Lung (tissue), 12 donors: Measurements from ENCODE around the gene GPX5. TPM values are rescaled to one million over a fixed set of nuclear protein-coding genes. Genes with fewer than 3 reads are reported as not detected.
"Not testable (repeated sequence)": the region's sequence is repeated elsewhere in the genome, so short reads cannot be mapped to it uniquely, and the experiment has no call there.

Experiments used
- ATAC-seq: fragments of 200-7000 bp; cut with Tn5 transposase; one replicate; pipeline ENCODE4 v1.9.1; 2020; ENCODE audit warnings: moderate number of reproducible peaks; ENCODE audit not compliant: insufficient read depth, low FRiP score
- DNase-seq, 3 donors: peaks; one replicate each; pipeline ENCODE4 v3.0.0-alpha.2; 2013 to 2017
- H3K27ac ChIP-seq, 2 donors: one replicate each; pipeline ENCODE4 v1.5.1; 2013; ENCODE audit warnings: mild to moderate bottlenecking in 2 of 2, moderate library complexity in 2 of 2, control low read depth in 1 of 2, inconsistent platforms in 1 of 2, low read depth in 1 of 2, low read length in 1 of 2
- H3K27me3 ChIP-seq, 3 donors: one replicate each; pipeline ENCODE4 v1.5.1; 2013; ENCODE audit warnings: low read length in 2 of 3; ENCODE audit not compliant: control insufficient read depth in 3 of 3, insufficient read depth in 3 of 3
- H3K36me3 ChIP-seq, 4 donors: one replicate each; pipeline ENCODE4 v1.5.1; 2013; ENCODE audit warnings: low read length in 4 of 4, mild to moderate bottlenecking in 1 of 4, moderate library complexity in 1 of 4; ENCODE audit not compliant: control insufficient read depth in 4 of 4, insufficient read depth in 4 of 4
- H3K4me1 ChIP-seq, 5 donors: one replicate each; pipeline ENCODE4 v1.5.1; 2013; ENCODE audit warnings: low read length in 5 of 5, mild to moderate bottlenecking in 2 of 5, moderate library complexity in 1 of 5; ENCODE audit not compliant: control insufficient read depth in 5 of 5, insufficient read depth in 5 of 5
- H3K4me3 ChIP-seq: one replicate; pipeline ENCODE4 v1.5.1; 2013; ENCODE audit warnings: mild to moderate bottlenecking, control low read depth, moderate library complexity
- H3K9ac ChIP-seq, 2 donors: one replicate each; pipeline ENCODE4 v1.5.1; 2013; ENCODE audit warnings: low read length in 2 of 2, control low read depth in 1 of 2; ENCODE audit not compliant: insufficient read depth in 1 of 2
- H3K9me3 ChIP-seq, 4 donors: one replicate each; pipeline ENCODE4 v1.5.1; 2013; ENCODE audit warnings: low read length in 3 of 4, mild to moderate bottlenecking in 1 of 4, moderate library complexity in 1 of 4; ENCODE audit not compliant: control insufficient read depth in 4 of 4, insufficient read depth in 3 of 4
- CTCF ChIP-seq: IDR thresholded peaks from 2 replicates; pipeline ENCODE4 v1.5.1; 2012; ENCODE audit warnings: mild to moderate bottlenecking; ENCODE audit errors: control extremely low read depth, extremely low read depth
- WGBS, 2 donors: extraction: QIAGEN DNeasy Blood & Tissue Kit; methylation state at CpG; one replicate each; pipeline ENCODE4 v1.1.7; 2013; 5-methylcytosine and 5-hydroxymethylcytosine counted together
- polyA plus RNA-seq, 2 donors: library from polyadenylated mRNA; stranded (reverse); fragments of 200-250 nt; gene quantifications; one replicate each; pipeline ENCODE4 v1.2.1, GENCODE V29; 2013
- total RNA-seq, 2 donors: library from RNA; depleted of rRNA in 1 of 2; stranded (reverse); fragments of >200 nt in 1 of 2; gene quantifications; one replicate each; pipeline ENCODE4 v1.2.1, GENCODE V29; 2014 to 2021
- donor health status: control.
- donor health status: control.
- donor health status: Bipolar disorder and iron deficiency.
- donor health status: healthy.
- donor health status: DM: yes; HTN: yes; CAD: no.

The GPX5 gene
- total and polyA plus RNA-seq, 4 donors = not detected

GRCh38 chr6:28501259-28501658 lies 24.4 kb upstream of the GPX5 start:
- peaks cover 0 to 3% (median 0%) of the 10 kb centered on the region in 4 donors for H3K9me3 ChIP-seq
- no peak for ATAC-seq
- 90 to 91% methylated on average over 6 of the region's 6 CpGs for WGBS, 2 donors
- no peaks in the 10 kb centered on the region for H3K27me3 ChIP-seq
- no peak overlapping the region for H3K9ac ChIP-seq
- H3K27ac ChIP-seq = no peak overlapping the region
- DNase-seq = no peak
- H3K36me3 ChIP-seq = no peaks in the 10 kb centered on the region
- H3K4me3 ChIP-seq = no peak overlapping the region
- TF ChIP-seq CTCF = no peak
- no peaks in the 10 kb centered on the region for H3K4me1 ChIP-seq

- H3K27me3 ChIP-seq, DNase-seq, H3K9me3 ChIP-seq, H3K4me3 ChIP-seq, H3K4me1 ChIP-seq, H3K9ac ChIP-seq, H3K36me3 ChIP-seq, H3K27ac ChIP-seq, ATAC-seq: not testable (repeated sequence)
- WGBS, 2 donors = 93 to 97% methylated on average over 32 to 35 of the region's 35 CpGs
Observed at GRCh38 chr6:28502136-28502535, 23.5 kb upstream of the GPX5 start.

- H3K27ac ChIP-seq, ATAC-seq, H3K9me3 ChIP-seq, DNase-seq, H3K36me3 ChIP-seq, H3K4me1 ChIP-seq, H3K4me3 ChIP-seq, H3K27me3 ChIP-seq, H3K9ac ChIP-seq: not testable (repeated sequence)
- 64 to 78% methylated on average over 7 of the region's 7 CpGs for WGBS, 2 donors
Observed at GRCh38 chr6:28502709-28503305, 22.9 kb upstream of the GPX5 start.

- 83 to 86% methylated on average over 1 of the region's 1 CpG for WGBS, 2 donors
Observed at GRCh38 chr6:28505733-28506132, 19.9 kb upstream of the GPX5 start.

More at GRCh38 chr6:28505733-28506132, 19.9 kb upstream of the GPX5 start:
- DNase-seq (no peak), ATAC-seq (no peak)
- H3K36me3 ChIP-seq = no peaks in the 10 kb centered on the region
- no peak overlapping the region for H3K27ac ChIP-seq
- no peak overlapping the region for H3K9ac ChIP-seq
- H3K27me3 ChIP-seq = no peaks in the 10 kb centered on the region
- no peaks in the 10 kb centered on the region for H3K4me1 ChIP-seq
- no peak overlapping the region for H3K4me3 ChIP-seq
- no peak for TF ChIP-seq CTCF
- peaks cover 0 to 3% (median 0%) of the 10 kb centered on the region in 4 donors for H3K9me3 ChIP-seq
